Spleen (tissue), 11 donors: ENCODE results near the gene KRTAP1-5. TPM values are rescaled to one million over a fixed set of nuclear protein-coding genes. Genes with fewer than 3 reads are reported as not detected.

Experiments
- DNase-seq: peaks from one replicate; pipeline ENCODE4 v3.0.0-alpha.2; 2020
- H3K27ac ChIP-seq, 8 donors: fragments of 200-600 bp; sonication (generic) in 7 of 8; 1 replicate in 4 of 8; 2 replicates in 4 of 8; pipeline versions ENCODE4 v1.5.0 to v1.8.0; 2016 to 2021; ENCODE audit warnings: inconsistent platforms in 4 of 8, mild to moderate bottlenecking in 4 of 8, moderate library complexity in 1 of 8
- H3K27me3 ChIP-seq, 7 donors: fragments of 200-600 bp; sonication (generic) in 6 of 7; replicated peaks in 1 of 7; 1 replicate in 4 of 7; 2 replicates in 3 of 7; pipeline versions ENCODE4 v1.5.0 to v1.8.0; 2016 to 2021; ENCODE audit warnings: inconsistent platforms in 3 of 7, mild to moderate bottlenecking in 1 of 7
- H3K36me3 ChIP-seq, 6 donors: fragments of 200-600 bp; sonication (generic) in 5 of 6; 1 replicate in 4 of 6; 2 replicates in 2 of 6; pipeline versions ENCODE4 v1.5.0 to v1.8.0; 2016 to 2021; ENCODE audit warnings: inconsistent platforms in 2 of 6
- H3K4me1 ChIP-seq, 6 donors: fragments of 200-600 bp; sonication (generic) in 5 of 6; 1 replicate in 3 of 6; 2 replicates in 3 of 6; pipeline versions ENCODE4 v1.5.0 to v1.8.0; 2016 to 2021; ENCODE audit warnings: inconsistent platforms in 3 of 6
- H3K4me3 ChIP-seq, 8 donors: fragments of 200-600 bp; sonication (generic) in 7 of 8; 1 replicate in 4 of 8; 2 replicates in 4 of 8; pipeline versions ENCODE4 v1.5.0 to v1.8.0; 2016 to 2021; ENCODE audit warnings: inconsistent platforms in 4 of 8, mild to moderate bottlenecking in 4 of 8, moderate library complexity in 2 of 8
- H3K9me3 ChIP-seq, 8 donors: fragments of 200-600 bp; sonication (generic) in 7 of 8; 1 replicate in 4 of 8; 2 replicates in 4 of 8; pipeline versions ENCODE4 v1.5.0 to v1.8.0; 2016 to 2021; ENCODE audit warnings: inconsistent platforms in 4 of 8
- POLR2A ChIP-seq, 3 donors: fragments of 450-650 bp; IDR thresholded peaks; one replicate each; pipeline ENCODE4 v1.5.1; 2017; ENCODE audit warnings: antibody characterized with exemption in 3 of 3, mild to moderate bottlenecking in 1 of 3
- POLR2AphosphoS5 ChIP-seq, 3 donors: sonication (generic); formaldehyde crosslinking; IDR thresholded peaks; one replicate each; pipeline ENCODE4 v1.5.1; 2017; ENCODE audit warnings: antibody characterized with exemption in 3 of 3
- WGBS, 5 donors: extraction: QIAGEN DNeasy Blood & Tissue Kit in 3 of 5; methylation state at CpG; one replicate each; pipeline versions ENCODE4 v1.1.5 to v1.1.7; 2013 to 2018; 5-methylcytosine and 5-hydroxymethylcytosine counted together
- intact Hi-C: fragments of 100-400 bp; cut with DNase I; formaldehyde crosslinking; loops from one replicate; pipeline ENCODE4 v1.15.0; 2023; ENCODE audit warnings: low total_unique reads
- polyA plus RNA-seq, 3 donors: library from polyadenylated mRNA; stranded (reverse); fragments of 200-250 nt; gene quantifications; one replicate each; pipeline ENCODE4 v1.2.1, GENCODE V29; 2013
- total RNA-seq, 7 donors: library from RNA; depleted of rRNA in 3 of 7; stranded (reverse); fragments of >200 nt in 3 of 7; fragmentation: NEBNext Ultra II Directional in 4 of 7; extraction: Animal tissue kit (Norgen Biotek cat#: 25700) in 4 of 7; gene quantifications; one replicate each; pipeline versions ENCODE4 v1.1.0 to v1.2.1, GENCODE V29; 2016 to 2021
- TF ChIP-seq, protein P1 (sequence below), 11 experiments: fragments of 200-600 bp in 7 of 11; fragments of 450-650 bp in 4 of 11; sonication (generic) in 4 of 11; IDR thresholded peaks in 8 of 11; conservative IDR thresholded peaks in 3 of 11; 1 replicate in 7 of 11; 2 replicates in 4 of 11; pipeline versions ENCODE4 v1.4.0 to v1.8.0; 2016 to 2021; ENCODE audit warnings: antibody characterized with exemption in 11 of 11, inconsistent platforms in 4 of 11, mild to moderate bottlenecking in 1 of 11
- donor health status: healthy with polysubstance abuse.
- donor health status: DM: no; HTN: no; CAD: no; lungs with moderate emphysema.
- donor health status: DM: no; HTN: no; CAD: no.
- donor health status: Bipolar disorder and iron deficiency.
- donor health status: healthy.
- donor health status: DM: no; HTN: no; CAD: no.
- donor health status: DM: yes; HTN: yes; CAD: no.

Gene KRTAP1-5
- total and polyA plus RNA-seq, 10 donors: not detected

DNA sequence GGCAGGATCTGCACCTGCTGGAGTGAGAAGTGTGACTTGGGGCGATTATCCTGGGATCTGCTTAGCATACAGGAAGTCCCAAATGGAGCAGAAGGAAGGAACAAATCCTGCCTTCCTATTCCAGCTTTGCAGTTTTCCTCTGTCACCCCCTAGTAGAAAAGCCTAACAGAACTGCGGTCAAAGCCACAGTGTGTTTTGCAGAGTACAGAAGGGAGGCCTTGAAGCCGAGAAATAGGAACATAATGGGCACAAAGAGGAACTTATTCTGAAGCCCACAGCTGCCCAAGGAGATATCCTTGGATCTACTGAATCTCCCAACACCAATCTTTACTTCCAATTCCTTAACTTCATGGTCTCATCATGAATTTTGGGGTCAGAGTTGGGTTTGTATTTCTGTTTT is 8.5 kb downstream of the KRTAP1-5 start:
- TF ChIP-seq, protein P1, sequence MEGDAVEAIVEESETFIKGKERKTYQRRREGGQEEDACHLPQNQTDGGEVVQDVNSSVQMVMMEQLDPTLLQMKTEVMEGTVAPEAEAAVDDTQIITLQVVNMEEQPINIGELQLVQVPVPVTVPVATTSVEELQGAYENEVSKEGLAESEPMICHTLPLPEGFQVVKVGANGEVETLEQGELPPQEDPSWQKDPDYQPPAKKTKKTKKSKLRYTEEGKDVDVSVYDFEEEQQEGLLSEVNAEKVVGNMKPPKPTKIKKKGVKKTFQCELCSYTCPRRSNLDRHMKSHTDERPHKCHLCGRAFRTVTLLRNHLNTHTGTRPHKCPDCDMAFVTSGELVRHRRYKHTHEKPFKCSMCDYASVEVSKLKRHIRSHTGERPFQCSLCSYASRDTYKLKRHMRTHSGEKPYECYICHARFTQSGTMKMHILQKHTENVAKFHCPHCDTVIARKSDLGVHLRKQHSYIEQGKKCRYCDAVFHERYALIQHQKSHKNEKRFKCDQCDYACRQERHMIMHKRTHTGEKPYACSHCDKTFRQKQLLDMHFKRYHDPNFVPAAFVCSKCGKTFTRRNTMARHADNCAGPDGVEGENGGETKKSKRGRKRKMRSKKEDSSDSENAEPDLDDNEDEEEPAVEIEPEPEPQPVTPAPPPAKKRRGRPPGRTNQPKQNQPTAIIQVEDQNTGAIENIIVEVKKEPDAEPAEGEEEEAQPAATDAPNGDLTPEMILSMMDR (IDR thresholded peaks at IDR 0.05 in 8 of 11, conservative IDR thresholded peaks at IDR 0.05 in 3 of 11): no peak
- no peak for TF ChIP-seq POLR2AphosphoS5 (IDR thresholded peaks at IDR 0.05)
- TF ChIP-seq POLR2A (IDR thresholded peaks at IDR 0.05): no peak
- H3K4me3 ChIP-seq: no peak overlapping the region
- intact Hi-C loops: no loop called here
- 32 to 48% (median 42%) methylated on average over 3 of the region's 3 CpGs for WGBS, 5 donors
- no peak overlapping the region for H3K27ac ChIP-seq
- no peaks in the 10 kb centered on the region for H3K36me3 ChIP-seq
- peaks cover 0 to 12% (median 0%) of the 10 kb centered on the region in 8 donors for H3K9me3 ChIP-seq
- no peaks in the 10 kb centered on the region for H3K4me1 ChIP-seq
- no peaks in the 10 kb centered on the region for H3K27me3 ChIP-seq
- DNase-seq: no peak

DNA sequence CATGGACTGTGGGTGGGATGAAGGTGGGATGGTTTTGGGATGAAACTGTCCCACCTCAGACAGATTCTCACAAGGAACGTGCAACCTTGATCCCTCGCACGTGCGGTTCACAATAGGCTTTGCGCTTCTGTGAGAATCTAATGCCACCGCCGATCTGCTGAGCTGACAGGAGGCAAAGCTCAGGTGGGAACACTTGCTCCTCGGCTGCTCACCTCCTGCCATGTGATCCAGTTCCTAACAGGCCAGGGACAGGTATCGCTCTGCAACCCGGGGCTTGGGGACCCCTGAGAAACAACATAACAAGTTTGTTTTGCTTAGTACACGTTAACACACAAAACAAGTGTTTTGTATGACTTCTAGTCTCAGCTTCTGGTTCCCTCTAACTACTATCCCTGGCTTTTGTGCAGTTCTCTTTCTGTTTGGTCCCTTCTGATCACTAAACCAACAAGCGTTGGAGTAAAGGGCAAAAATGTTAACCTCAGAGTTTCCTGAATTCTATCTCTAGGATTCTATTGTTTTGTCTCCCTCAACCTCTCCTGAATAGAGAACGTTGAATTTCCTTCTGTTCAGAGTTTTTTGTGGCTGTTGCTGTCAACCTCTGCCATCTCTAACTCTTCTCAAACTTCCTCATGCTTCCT is 10.3 kb downstream of the KRTAP1-5 start:
- no peak overlapping the region for H3K4me3 ChIP-seq
- TF ChIP-seq POLR2A (IDR thresholded peaks at IDR 0.05): no peak
- no peak for TF ChIP-seq POLR2AphosphoS5 (IDR thresholded peaks at IDR 0.05)
- TF ChIP-seq, protein P1 (IDR thresholded peaks at IDR 0.05 in 8 of 11, conservative IDR thresholded peaks at IDR 0.05 in 3 of 11): no peak
- no peaks in the 10 kb centered on the region for H3K36me3 ChIP-seq
- DNase-seq: no peak
- WGBS, 5 donors: 75 to 80% (median 78%) methylated on average over 13 of the region's 13 CpGs
- H3K27me3 ChIP-seq: no peaks in the 10 kb centered on the region
- H3K9me3 ChIP-seq: peaks cover 0 to 10% (median 0%) of the 10 kb centered on the region in 8 donors
- H3K27ac ChIP-seq: no peak overlapping the region
- intact Hi-C loops: no loop called here
- no peaks in the 10 kb centered on the region for H3K4me1 ChIP-seq

DNA sequence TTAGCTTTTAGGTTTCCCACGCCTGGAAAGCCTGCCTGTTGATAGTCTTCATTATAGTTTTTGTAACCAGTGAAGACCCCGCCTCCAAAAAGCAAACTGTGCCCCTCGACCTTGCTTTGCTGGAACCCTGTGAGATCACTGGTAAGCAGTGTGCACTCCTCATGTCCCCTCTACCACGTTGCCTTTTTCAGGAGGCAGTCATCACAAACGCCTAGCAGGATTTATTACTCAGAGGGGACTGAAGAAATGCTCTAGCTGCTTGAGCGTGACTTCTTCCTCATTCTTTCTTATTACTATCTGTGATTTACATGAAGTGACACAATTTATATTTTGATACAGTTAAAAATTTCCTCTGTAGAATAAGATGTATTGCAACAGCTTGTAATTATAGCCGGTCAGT is 11.6 kb downstream of the KRTAP1-5 start:
- intact Hi-C loops: no loop called here
- Histone ChIP-seq H3K36me3 (no peaks in the 10 kb centered on the region), H3K27me3 (no peaks in the 10 kb centered on the region), H3K4me1 (no peaks in the 10 kb centered on the region), H3K27ac (no peak overlapping the region), H3K4me3 (no peak overlapping the region), H3K9me3 (no peaks in the 10 kb centered on the region)
- no peak for TF ChIP-seq POLR2AphosphoS5 (IDR thresholded peaks at IDR 0.05)
- TF ChIP-seq POLR2A (IDR thresholded peaks at IDR 0.05): no peak
- TF ChIP-seq, protein P1 (IDR thresholded peaks at IDR 0.05 in 8 of 11, conservative IDR thresholded peaks at IDR 0.05 in 3 of 11): no peak
- no peak for DNase-seq
- WGBS, 5 donors: 66 to 74% (median 73%) methylated on average over 7 of the region's 7 CpGs

DNA sequence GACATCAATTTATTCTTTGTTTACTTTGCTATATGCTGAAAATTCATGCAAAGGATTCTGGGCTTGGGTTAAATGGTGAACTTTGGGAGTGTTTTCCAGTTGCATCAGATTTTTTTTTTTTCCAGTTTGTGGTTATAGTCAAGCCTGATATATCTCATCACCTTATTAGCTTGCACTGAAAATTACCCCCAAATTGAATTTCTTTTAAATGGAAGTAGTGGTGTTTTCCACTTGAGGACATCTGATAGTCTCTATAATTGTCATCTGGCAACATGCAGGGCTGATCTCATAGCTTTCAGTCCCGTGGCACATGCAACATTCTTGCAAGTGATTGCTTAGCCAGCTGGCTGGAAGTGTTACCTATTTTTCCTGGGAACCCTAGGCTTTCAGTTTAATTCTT is 13.4 kb downstream of the KRTAP1-5 start:
- intact Hi-C loops: no loop called here
- Histone ChIP-seq H3K27ac (no peak overlapping the region), H3K27me3 (no peaks in the 10 kb centered on the region), H3K9me3 (no peaks in the 10 kb centered on the region), H3K36me3 (no peaks in the 10 kb centered on the region), H3K4me1 (no peaks in the 10 kb centered on the region), H3K4me3 (no peak overlapping the region)
- WGBS, 5 donors: 41 to 76% (median 60%) methylated on average over 1 of the region's 1 CpG
- TF ChIP-seq POLR2A (IDR thresholded peaks at IDR 0.05): no peak
- TF ChIP-seq, protein P1 (IDR thresholded peaks at IDR 0.05 in 8 of 11, conservative IDR thresholded peaks at IDR 0.05 in 3 of 11): no peak
- no peak for TF ChIP-seq POLR2AphosphoS5 (IDR thresholded peaks at IDR 0.05)
- DNase-seq: no peak
